Epidermal melanocyte (primary cell): Measurements from ENCODE around the gene DEPP1.

Experiments
- DNase-seq: peaks from one replicate; pipeline ENCODE4 v3.0.0; 2011; ENCODE audit warnings: low spot score; ENCODE audit not compliant: insufficient read length

The DEPP1 gene

GRCh38 chr10:44980309-44981171 lies 1.9 kb upstream of the DEPP1 start:
- DNase-seq = no peak

- DNase-seq = no peak
Observed at GRCh38 chr10:44979281-44980191, 927 bp upstream of the DEPP1 start.

GRCh38 chr10:44978213-44978569 lies 418 bp downstream of the DEPP1 start:
- DNase-seq = no peak

- DNase-seq = no peak
Observed at GRCh38 chr10:44977287-44978212, 1.1 kb downstream of the DEPP1 start.

GRCh38 chr10:44976352-44977198 lies 2.0 kb downstream of the DEPP1 start:
- no peak for DNase-seq

- no peak for DNase-seq
Observed at GRCh38 chr10:44975431-44976331, 2.9 kb downstream of the DEPP1 start.

GRCh38 chr10:44974628-44975430 lies 3.8 kb downstream of the DEPP1 start:
- peak; percentile 52 for DNase-seq

GRCh38 chr10:44974082-44974627 lies 4.5 kb downstream of the DEPP1 start:
- DNase-seq = no peak

- no peak for DNase-seq
Observed at GRCh38 chr10:44973323-44974081, 5.1 kb downstream of the DEPP1 start.

GRCh38 chr10:44972874-44973306 lies 5.7 kb downstream of the DEPP1 start:
- no peak for DNase-seq

- no peak for DNase-seq
Observed at GRCh38 chr10:44971935-44972757, 6.5 kb downstream of the DEPP1 start.

GRCh38 chr10:44971434-44971833 lies 7.2 kb downstream of the DEPP1 start:
- no peak for DNase-seq

GRCh38 chr10:44970812-44971395 lies 7.7 kb downstream of the DEPP1 start:
- DNase-seq = no peak

GRCh38 chr10:44969854-44970253 lies 8.8 kb downstream of the DEPP1 start:
- no peak for DNase-seq

- no peak for DNase-seq
Observed at GRCh38 chr10:44968500-44969400, 9.9 kb downstream of the DEPP1 start.
